Measurements from ENCODE around the gene GPC3.

DNA sequence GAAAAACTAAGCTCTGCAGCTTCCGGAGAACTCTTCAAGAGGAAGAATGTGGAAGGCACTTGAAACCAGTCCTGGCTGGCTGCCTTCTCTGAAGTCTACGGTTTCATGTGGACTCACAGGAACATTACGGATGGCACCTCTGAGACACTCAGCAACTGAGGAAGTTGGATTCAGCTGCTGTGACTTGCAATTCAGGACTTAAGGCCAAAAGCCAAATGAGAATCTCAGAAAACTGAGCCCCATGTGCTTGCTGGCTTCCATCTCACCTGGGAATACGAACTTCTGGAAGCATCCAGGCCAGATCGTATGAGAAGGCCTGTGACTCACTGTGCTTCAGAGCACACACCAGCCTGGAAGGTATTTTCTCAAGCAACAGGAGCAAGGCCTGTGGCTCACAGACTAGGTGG is 462.3 kb downstream of the GPC3 start:
- TF ChIP-seq, protein P1, sequence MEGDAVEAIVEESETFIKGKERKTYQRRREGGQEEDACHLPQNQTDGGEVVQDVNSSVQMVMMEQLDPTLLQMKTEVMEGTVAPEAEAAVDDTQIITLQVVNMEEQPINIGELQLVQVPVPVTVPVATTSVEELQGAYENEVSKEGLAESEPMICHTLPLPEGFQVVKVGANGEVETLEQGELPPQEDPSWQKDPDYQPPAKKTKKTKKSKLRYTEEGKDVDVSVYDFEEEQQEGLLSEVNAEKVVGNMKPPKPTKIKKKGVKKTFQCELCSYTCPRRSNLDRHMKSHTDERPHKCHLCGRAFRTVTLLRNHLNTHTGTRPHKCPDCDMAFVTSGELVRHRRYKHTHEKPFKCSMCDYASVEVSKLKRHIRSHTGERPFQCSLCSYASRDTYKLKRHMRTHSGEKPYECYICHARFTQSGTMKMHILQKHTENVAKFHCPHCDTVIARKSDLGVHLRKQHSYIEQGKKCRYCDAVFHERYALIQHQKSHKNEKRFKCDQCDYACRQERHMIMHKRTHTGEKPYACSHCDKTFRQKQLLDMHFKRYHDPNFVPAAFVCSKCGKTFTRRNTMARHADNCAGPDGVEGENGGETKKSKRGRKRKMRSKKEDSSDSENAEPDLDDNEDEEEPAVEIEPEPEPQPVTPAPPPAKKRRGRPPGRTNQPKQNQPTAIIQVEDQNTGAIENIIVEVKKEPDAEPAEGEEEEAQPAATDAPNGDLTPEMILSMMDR (IDR thresholded peaks at IDR 0.05; ENCODE audit: low read length): no peak
- TF ChIP-seq EZH2 (IDR thresholded peaks at IDR 0.05; ENCODE audit: borderline replicate concordance, low read length): no peak
